HCT116 (cell line): ENCODE data around the gene RBPJ. TPM values are rescaled to one million over a fixed set of nuclear protein-coding genes. Genes with fewer than 3 reads are reported as not detected.

Experiments
- ATAC-seq: fragments of 200-7000 bp; cut with Tn5 transposase; 2 replicates; pipeline ENCODE4 v1.9.1; 2020; ENCODE audit warnings: mild to moderate bottlenecking, moderate library complexity
- BruUV-seq: library from RNA; stranded (reverse); fragments of 400-500 nt; replicated peaks from 2 replicates; lab custom pipeline; 2021; lab: Mats Ljungman, UMichigan
- CTCF ChIA-PET: fragments of 300-600 bp; sonication (Branson Sonifier 250); formaldehyde crosslinking; loops from one replicate; lab custom pipeline; 2021; ENCODE audit warnings: antibody characterized with exemption; lab: Charles Lee
- POLR2A ChIA-PET: fragments of 300-600, 350-600 bp; sonication (Branson Sonifier 250); formaldehyde crosslinking; loops from one replicate; lab custom pipeline; 2021; ENCODE audit warnings: antibody characterized with exemption; lab: Charles Lee
- RAD21 ChIA-PET, 2 experiments: fragments of 300-600 bp; sonication (Branson Sonifier 250); formaldehyde crosslinking; loops; one replicate each; lab custom pipeline; 2023; ENCODE audit warnings: low total read pairs in 2 of 2; ENCODE audit not compliant: uncharacterized antibody in 2 of 2, unreplicated experiment in 2 of 2, low non-redundant PET in 1 of 2; lab: Charles Lee
- DNase-seq: peaks from one replicate; pipeline ENCODE4 v3.0.0-alpha.2; 2010; ENCODE audit warnings: low read depth, low spot score
- H2AFZ ChIP-seq: fragments of 200-600 bp; shearing (Covaris generic), sonication (generic); 2 replicates; pipeline ENCODE4 v1.6.1; 2017; ENCODE audit warnings: low read depth, mixed run types, mixed read lengths, antibody characterized with exemption, low read length; ENCODE audit not compliant: poor library complexity, severe bottlenecking
- H3K27ac ChIP-seq: 2 replicates; pipeline ENCODE4 v1.5.1; 2012; ENCODE audit warnings: low read depth, low read length
- H3K27me3 ChIP-seq: fragments of 200-600 bp; sonication (generic); 2 replicates; pipeline ENCODE4 v1.6.1; 2016; ENCODE audit warnings: mixed run types, low read length, mixed read lengths; ENCODE audit not compliant: insufficient read depth
- H3K36me3 ChIP-seq, 2 experiments: fragments of 200-500 bp in 1 of 2; fragments of 200-600 bp in 1 of 2; sonication (Bioruptor generic) in 1 of 2; sonication (generic) in 1 of 2; 2 replicates each; pipeline versions ENCODE4 v1.5.1 to v1.6.1; 2014 to 2016; ENCODE audit warnings: low read length in 2 of 2, inconsistent platforms in 1 of 2, mixed read lengths in 1 of 2, mixed run types in 1 of 2; ENCODE audit not compliant: insufficient read depth in 2 of 2, control insufficient read depth in 1 of 2
- H3K4me1 ChIP-seq, 2 experiments: fragments of 200-600 bp in 1 of 2; sonication (generic) in 1 of 2; 2 replicates each; pipeline versions ENCODE4 v1.5.1 to v1.6.1; 2012 to 2017; ENCODE audit warnings: low read length in 2 of 2, inconsistent platforms in 1 of 2, mild to moderate bottlenecking in 1 of 2, mixed read lengths in 1 of 2, mixed run types in 1 of 2, moderate library complexity in 1 of 2; ENCODE audit not compliant: insufficient read depth in 2 of 2, control insufficient read depth in 1 of 2
- H3K4me2 ChIP-seq: fragments of 200-600 bp; sonication (generic); 2 replicates; pipeline ENCODE4 v1.6.1; 2017; ENCODE audit warnings: mixed run types, low read length, mixed read lengths
- H3K4me3 ChIP-seq, 2 experiments: fragments of 200-600 bp in 1 of 2; sonication (generic) in 1 of 2; replicated peaks in 1 of 2; 2 replicates each; pipeline ENCODE4 v1.5.1; 2011 to 2016; ENCODE audit warnings: low read length in 2 of 2, control low read depth in 1 of 2, low read depth in 1 of 2, mild to moderate bottlenecking in 1 of 2, mixed read lengths in 1 of 2, mixed run types in 1 of 2
- H3K79me2 ChIP-seq: fragments of 200-600 bp; sonication (generic); 2 replicates; pipeline ENCODE4 v1.6.1; 2017; ENCODE audit warnings: mild to moderate bottlenecking, mixed run types, low read length, moderate library complexity, mixed read lengths; ENCODE audit not compliant: insufficient read depth
- H3K9ac ChIP-seq: fragments of 200-600 bp; sonication (generic); 2 replicates; pipeline ENCODE4 v1.6.1; 2016; ENCODE audit warnings: low read length, mixed read lengths
- H3K9me2 ChIP-seq: fragments of 200-600 bp; sonication (generic), shearing (Covaris generic); 2 replicates; pipeline ENCODE4 v1.6.1; 2017; ENCODE audit warnings: mixed run types, mild to moderate bottlenecking, moderate library complexity; ENCODE audit not compliant: insufficient read depth
- H3K9me3 ChIP-seq, 2 experiments: fragments of 200-500 bp in 1 of 2; fragments of 200-600 bp in 1 of 2; sonication (Bioruptor generic) in 1 of 2; sonication (generic) in 1 of 2; 2 replicates each; pipeline ENCODE4 v1.6.1; 2014 to 2017; ENCODE audit warnings: low read length in 2 of 2, mixed read lengths in 2 of 2, inconsistent platforms in 1 of 2, low read depth in 1 of 2, mild to moderate bottlenecking in 1 of 2, mixed run types in 1 of 2, moderate library complexity in 1 of 2; ENCODE audit not compliant: control insufficient read depth in 1 of 2, insufficient read depth in 1 of 2
- H4K20me1 ChIP-seq: fragments of 200-600 bp; sonication (generic), shearing (Covaris generic); 2 replicates; pipeline ENCODE4 v1.6.1; 2017; ENCODE audit warnings: mixed run types, mild to moderate bottlenecking, moderate library complexity; ENCODE audit not compliant: insufficient read depth
- CBX3 ChIP-seq: IDR thresholded peaks from 2 replicates; pipeline ENCODE4 v1.6.1; 2012; ENCODE audit warnings: low read depth
- CEBPB ChIP-seq: IDR thresholded peaks from 2 replicates; pipeline ENCODE4 v1.6.1; 2012; ENCODE audit warnings: low read depth
- ELF1 ChIP-seq: IDR thresholded peaks from 2 replicates; pipeline ENCODE4 v1.6.1; 2012; ENCODE audit warnings: low read depth, borderline replicate concordance
- JUND ChIP-seq: IDR thresholded peaks from 2 replicates; pipeline ENCODE4 v1.6.1; 2012
- RAD21 ChIP-seq: IDR thresholded peaks from 2 replicates; pipeline ENCODE4 v1.6.1; 2012; ENCODE audit warnings: low read depth, mild to moderate bottlenecking
- TCF7L2 ChIP-seq: IDR thresholded peaks from 2 replicates; pipeline ENCODE4 v1.7.0; 2011; ENCODE audit warnings: borderline replicate concordance, inconsistent platforms; ENCODE audit not compliant: insufficient read depth, insufficient read length; ENCODE audit errors: extremely low read depth
- YY1 ChIP-seq: IDR thresholded peaks from 2 replicates; pipeline ENCODE4 v1.6.1; 2011; ENCODE audit warnings: low read length, low read depth, moderate library complexity, mild to moderate bottlenecking; ENCODE audit not compliant: insufficient replicate concordance; ENCODE audit errors: extremely low read depth
- intact Hi-C: fragments of 100-400 bp; cut with micrococcal nuclease; formaldehyde crosslinking; loops from 2 replicates; pipeline ENCODE4 v1.10.0; 2022
- total RNA-seq: library from RNA; stranded (reverse); gene quantifications from one replicate; pipeline ENCODE4 v1.2.1, GENCODE V29; 2021; ENCODE audit not compliant: unreplicated experiment
- TF ChIP-seq, protein P1 (sequence below): IDR thresholded peaks from 2 replicates; pipeline ENCODE4 v1.6.1; 2011; ENCODE audit warnings: mild to moderate bottlenecking, low read length, moderate library complexity; ENCODE audit not compliant: insufficient replicate concordance; ENCODE audit errors: extremely low read depth

RBPJ gene
- total RNA-seq, 1 experiment from 2014 or later = 72.7 TPM

- no peak for DNase-seq
- ChIA-PET RAD21 (no interaction called here), POLR2A (no interaction called here), CTCF (interaction anchor here (1.0 kb wide), 1 partner anchor 23 kb away, joined by 3 read pairs; no protein-coding TSS in a partner anchor)
- no peak overlapping the region for H3K4me2 ChIP-seq
- intact Hi-C loops = no loop called here
- no peaks in the 10 kb centered on the region for H3K9me3 ChIP-seq
- no peaks in the 10 kb centered on the region for H3K9me2 ChIP-seq
- no peaks in the 10 kb centered on the region for H3K79me2 ChIP-seq
- no peaks in the 10 kb centered on the region for H3K4me1 ChIP-seq
- no TSS peak for BruUV-seq
- no peak for ATAC-seq
- H3K4me3 ChIP-seq = no peak overlapping the region
- no peaks in the 10 kb centered on the region for H4K20me1 ChIP-seq
- H3K9ac ChIP-seq = no peak overlapping the region
- no peak for TF ChIP-seq YY1
- TF ChIP-seq, protein P1, sequence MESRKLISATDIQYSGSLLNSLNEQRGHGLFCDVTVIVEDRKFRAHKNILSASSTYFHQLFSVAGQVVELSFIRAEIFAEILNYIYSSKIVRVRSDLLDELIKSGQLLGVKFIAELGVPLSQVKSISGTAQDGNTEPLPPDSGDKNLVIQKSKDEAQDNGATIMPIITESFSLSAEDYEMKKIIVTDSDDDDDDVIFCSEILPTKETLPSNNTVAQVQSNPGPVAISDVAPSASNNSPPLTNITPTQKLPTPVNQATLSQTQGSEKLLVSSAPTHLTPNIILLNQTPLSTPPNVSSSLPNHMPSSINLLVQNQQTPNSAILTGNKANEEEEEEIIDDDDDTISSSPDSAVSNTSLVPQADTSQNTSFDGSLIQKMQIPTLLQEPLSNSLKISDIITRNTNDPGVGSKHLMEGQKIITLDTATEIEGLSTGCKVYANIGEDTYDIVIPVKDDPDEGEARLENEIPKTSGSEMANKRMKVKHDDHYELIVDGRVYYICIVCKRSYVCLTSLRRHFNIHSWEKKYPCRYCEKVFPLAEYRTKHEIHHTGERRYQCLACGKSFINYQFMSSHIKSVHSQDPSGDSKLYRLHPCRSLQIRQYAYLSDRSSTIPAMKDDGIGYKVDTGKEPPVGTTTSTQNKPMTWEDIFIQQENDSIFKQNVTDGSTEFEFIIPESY = no peak
- no peak for TF ChIP-seq TCF7L2
- no peak for TF ChIP-seq RAD21
- TF ChIP-seq CEBPB = no peak
- TF ChIP-seq JUND = no peak
- no peak for TF ChIP-seq CBX3
- TF ChIP-seq ELF1 = no peak
- H3K36me3 ChIP-seq = peaks cover 5 to 11% of the 10 kb centered on the region in 2 experiments
- no peak overlapping the region for H3K27ac ChIP-seq
- H3K27me3 ChIP-seq = no peaks in the 10 kb centered on the region
- H2AFZ ChIP-seq = no peak overlapping the region
Measured at GRCh38 chr4:26434030-26434639, 113.3 kb downstream of the RBPJ start.
